GM10266 (cell line): Measurements from ENCODE around the gene PDZK1IP1.

Experiments used
- DNase-seq: peaks from one replicate; pipeline ENCODE4 v3.0.0; 2012; ENCODE audit errors: extremely low spot score
- TF ChIP-seq, protein P1 (sequence below): IDR thresholded peaks from 2 replicates; pipeline ENCODE4 v1.5.1; 2012; ENCODE audit warnings: mild to moderate bottlenecking, low read depth; ENCODE audit not compliant: control insufficient read depth, insufficient read depth; ENCODE audit errors: missing control alignments

PDZK1IP1 gene

DNA sequence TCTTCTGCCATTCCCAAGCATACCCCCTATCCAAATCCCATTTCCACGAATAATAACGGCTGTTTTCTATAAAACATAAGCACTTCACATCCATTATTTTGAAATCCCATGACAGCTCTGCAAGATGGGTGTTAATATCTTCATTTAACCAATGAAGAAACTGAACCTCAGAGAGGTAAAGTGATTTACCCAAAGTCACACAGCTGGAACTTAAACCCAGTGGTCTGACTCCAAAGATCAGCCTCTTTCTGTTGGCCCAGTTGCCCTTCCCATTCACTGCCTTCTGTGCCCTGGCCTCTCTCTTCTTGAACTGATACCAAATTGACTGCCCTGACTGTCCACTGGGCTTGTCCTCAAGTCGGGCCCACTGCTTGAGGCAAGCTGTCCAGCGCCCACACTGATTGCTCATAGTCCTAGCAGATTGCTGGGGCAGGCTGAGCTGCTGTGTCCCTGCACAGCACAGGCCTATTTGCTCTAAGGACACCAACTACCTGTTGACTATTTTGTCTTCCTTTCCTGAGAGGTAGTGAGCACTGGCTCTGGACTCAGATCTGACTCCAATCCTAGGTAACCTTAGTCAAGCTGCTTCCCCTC lies 22.9 kb upstream of the PDZK1IP1 start:
- no peak for DNase-seq
- TF ChIP-seq, protein P1, sequence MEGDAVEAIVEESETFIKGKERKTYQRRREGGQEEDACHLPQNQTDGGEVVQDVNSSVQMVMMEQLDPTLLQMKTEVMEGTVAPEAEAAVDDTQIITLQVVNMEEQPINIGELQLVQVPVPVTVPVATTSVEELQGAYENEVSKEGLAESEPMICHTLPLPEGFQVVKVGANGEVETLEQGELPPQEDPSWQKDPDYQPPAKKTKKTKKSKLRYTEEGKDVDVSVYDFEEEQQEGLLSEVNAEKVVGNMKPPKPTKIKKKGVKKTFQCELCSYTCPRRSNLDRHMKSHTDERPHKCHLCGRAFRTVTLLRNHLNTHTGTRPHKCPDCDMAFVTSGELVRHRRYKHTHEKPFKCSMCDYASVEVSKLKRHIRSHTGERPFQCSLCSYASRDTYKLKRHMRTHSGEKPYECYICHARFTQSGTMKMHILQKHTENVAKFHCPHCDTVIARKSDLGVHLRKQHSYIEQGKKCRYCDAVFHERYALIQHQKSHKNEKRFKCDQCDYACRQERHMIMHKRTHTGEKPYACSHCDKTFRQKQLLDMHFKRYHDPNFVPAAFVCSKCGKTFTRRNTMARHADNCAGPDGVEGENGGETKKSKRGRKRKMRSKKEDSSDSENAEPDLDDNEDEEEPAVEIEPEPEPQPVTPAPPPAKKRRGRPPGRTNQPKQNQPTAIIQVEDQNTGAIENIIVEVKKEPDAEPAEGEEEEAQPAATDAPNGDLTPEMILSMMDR = no peak

DNA sequence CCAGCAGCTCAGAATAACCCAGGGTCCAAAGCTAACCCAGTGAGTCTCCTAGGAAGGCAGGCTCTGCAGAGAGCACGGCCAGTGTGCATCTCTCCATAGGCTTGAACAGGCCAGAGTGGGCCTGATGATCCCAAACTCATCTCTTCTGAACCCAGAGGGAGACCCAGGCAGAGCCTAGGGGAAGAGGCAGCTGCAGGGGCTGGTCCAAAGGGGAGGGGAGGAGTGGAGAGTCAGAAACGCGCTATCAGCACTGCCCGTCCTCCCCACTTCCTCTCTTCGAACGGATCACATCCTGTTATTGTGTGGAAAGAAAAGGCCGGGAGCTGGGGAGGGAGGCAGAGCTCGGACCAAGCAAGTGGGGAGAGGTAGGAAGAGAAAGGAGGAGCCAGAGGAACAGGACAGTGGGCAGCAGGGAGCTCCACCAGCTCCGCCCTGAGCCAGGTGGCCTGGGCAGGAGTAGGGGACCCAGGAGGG lies 22.0 kb upstream of the PDZK1IP1 start:
- no peak for DNase-seq
- TF ChIP-seq, protein P1 = no peak

DNA sequence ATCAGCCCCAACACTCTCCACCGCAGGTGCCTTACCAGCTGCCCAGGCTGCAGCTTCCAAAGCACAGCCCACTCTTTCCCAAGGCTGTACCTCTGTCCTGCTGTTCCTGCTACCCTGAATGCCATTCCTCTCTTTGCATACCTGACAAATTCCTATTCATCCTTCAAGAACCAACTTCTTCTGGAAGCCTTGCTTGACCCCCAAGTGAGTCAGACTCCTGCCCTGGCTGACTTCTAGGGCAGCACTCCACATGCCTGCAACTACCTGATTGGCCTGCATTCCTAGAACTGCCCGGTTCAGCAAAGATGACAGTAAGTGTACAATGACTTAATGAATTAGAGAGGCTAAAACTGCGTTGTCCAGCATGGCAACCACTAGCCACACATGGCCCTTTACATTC lies 20.8 kb upstream of the PDZK1IP1 start:
- TF ChIP-seq, protein P1 = no peak
- no peak for DNase-seq

DNA sequence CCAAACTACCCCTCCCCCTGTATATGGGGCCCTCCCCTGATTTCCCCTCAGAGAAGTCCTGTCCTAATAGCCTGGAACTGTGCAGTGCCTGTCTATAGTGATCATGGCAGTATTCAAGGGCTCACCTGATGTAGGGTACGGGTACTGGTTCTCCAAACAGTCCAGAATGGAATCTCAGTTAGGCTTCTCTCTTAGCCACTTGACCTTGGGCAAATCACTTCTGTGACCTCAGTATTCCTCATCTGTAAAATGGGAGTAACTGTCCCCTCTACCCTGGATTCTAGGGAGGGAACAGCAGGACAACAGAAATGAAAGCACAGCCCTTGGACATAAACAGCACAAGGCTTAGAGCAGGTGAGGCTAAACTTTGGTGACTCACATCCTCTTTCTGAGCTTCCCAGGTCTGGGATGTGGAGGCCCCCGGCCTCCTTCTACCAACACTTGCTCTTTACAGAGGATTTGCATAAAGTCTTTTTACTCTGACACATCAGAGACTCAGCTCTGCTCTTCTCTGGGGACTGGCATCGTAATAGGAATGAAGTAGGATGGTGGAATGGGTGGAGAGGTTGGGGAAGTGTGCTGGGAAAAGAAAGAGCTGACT lies 20.0 kb upstream of the PDZK1IP1 start:
- no peak for DNase-seq
- TF ChIP-seq, protein P1 = no peak

DNA sequence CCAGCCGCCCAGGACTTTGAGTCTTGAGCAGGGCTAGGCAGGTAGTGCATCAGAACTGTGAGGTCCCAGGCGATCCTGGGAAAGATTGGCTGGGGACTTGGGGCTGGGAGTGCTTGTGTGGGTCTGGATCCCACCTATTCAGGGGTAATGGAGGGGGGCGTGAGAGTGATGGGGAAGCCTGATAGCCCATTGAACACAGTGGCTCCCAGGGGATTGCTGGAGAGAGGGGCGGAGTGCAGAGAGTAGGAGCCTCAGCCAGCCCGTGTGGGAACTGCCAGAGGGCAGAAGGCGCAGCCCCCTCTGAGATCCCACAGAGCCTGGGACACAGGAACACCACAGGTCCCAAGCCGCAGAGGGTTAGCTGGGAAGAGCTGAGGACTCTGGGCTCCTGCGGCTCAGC lies 19.3 kb upstream of the PDZK1IP1 start:
- TF ChIP-seq, protein P1 = no peak
- DNase-seq = no peak

DNA sequence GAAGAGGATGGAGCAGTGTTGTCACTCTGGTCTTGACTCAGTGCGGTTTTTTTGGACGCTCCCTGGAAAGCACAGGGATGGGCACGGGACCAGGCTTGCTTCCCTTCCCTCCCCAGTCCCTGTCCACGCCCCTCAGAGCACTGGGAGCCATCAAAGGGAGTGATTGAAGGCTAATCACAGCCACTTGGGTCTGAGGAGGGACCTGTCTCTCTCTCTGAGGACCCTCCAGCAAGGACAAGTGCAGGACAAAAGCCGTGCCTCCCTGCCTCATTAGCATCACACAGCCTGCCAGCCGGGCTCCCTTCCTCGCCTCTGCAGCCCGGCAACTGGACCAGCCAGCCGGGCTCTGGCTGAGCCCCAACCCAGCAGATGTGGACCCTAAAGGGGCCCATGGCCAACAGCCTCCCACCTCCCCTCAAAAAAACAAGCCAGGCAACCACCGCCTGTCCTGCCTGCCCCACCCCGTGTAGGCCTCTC lies 18.6 kb upstream of the PDZK1IP1 start:
- no peak for DNase-seq

More for the DNA sequence above, 18.6 kb upstream of the PDZK1IP1 start:
- TF ChIP-seq, protein P1 = no peak
